C1 segment of cervical spinal cord (tissue), 14 donors: Measurements from ENCODE around the gene SLC39A11.
A peak's percentile ranks its signal among the peaks of the same experiment; 100 is the strongest.
"Not testable (repeated sequence)": the region's sequence is repeated elsewhere in the genome, so short reads cannot be mapped to it uniquely, and the experiment has no call there.

Experiments used
- DNase-seq, 14 donors: peaks; one replicate each; lab custom pipeline; 2025; lab: John Stamatoyannopoulos, UW

SLC39A11 gene

GRCh38 chr17:73072219-73072962 lies 20.1 kb downstream of the SLC39A11 start:
- no peak for DNase-seq

DNA sequence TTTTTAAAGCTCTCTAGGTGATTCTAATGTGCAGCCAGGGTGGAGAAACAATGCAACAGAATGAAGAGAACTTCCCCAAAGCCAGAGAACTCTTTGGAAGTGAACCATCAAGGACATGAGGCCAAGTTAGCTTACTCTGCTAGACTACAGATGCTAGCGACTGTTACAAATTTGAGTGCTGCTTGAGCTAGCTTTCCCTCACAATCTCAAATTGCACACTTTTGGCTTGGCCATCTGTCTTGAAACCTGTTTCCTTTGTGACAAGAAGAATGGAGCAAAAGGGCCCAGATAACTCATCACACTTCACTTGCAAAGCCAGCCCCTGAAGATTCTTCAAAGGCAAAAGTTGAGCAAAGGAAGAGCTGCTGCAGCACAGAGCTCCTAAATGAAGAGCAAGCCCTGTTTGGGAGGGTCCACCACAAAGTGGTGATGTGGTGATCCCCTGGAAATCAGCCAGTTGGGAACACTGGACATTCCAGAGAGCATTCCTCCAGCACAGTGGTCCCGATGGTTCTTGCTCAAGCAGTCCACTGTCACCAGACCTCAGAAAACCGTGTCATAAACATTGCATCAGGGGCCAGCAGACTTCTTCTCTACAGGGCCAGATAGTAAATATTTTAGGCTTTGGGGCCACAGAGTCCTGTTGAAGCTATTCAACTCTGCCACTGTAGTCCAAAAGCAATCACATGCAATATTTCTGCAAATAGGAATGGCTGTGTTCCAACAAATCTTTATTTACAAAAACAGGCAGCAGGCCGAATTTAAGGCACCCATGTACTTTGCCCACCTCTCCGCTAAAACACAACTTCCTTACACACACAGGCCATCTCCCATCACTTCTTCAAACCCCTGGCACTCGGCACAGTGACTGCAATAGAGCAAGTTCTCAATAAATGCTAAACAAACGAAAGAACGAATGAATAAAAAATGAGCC lies 21.2 kb downstream of the SLC39A11 start:
- peak in 1 of 14 donors; percentile 4 for DNase-seq

GRCh38 chr17:73069841-73070240 lies 22.6 kb downstream of the SLC39A11 start:
- DNase-seq, result no peak

- DNase-seq, result no peak
These were observed 23.2 kb downstream of the SLC39A11 start for GRCh38 chr17:73069164-73069770.

GRCh38 chr17:73068322-73069153 lies 23.9 kb downstream of the SLC39A11 start:
- DNase-seq, result peak in 1 of 14 donors; percentile 32

GRCh38 chr17:73067699-73068098 lies 24.8 kb downstream of the SLC39A11 start:
- DNase-seq, result not testable (repeated sequence)

DNA sequence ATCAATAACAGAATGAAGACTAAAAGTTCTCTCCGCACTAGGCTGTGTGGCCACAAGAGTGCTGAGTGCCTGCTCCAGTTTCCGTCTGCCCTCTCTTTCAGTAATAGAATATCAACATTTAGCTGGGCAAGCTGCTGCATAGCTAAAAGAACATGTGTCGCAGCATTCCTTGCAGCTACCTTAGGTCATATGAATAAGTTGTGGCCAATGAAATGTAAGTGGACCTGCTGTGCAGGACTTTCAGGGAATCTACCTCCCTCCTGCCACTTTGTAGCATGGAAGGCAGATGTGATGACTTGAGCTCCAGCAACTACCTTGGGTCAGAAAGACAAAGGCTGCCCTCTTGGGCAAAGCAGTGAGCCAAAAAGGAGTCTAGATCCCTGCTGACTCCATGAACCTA lies 25.4 kb downstream of the SLC39A11 start:
- no peak for DNase-seq

DNA sequence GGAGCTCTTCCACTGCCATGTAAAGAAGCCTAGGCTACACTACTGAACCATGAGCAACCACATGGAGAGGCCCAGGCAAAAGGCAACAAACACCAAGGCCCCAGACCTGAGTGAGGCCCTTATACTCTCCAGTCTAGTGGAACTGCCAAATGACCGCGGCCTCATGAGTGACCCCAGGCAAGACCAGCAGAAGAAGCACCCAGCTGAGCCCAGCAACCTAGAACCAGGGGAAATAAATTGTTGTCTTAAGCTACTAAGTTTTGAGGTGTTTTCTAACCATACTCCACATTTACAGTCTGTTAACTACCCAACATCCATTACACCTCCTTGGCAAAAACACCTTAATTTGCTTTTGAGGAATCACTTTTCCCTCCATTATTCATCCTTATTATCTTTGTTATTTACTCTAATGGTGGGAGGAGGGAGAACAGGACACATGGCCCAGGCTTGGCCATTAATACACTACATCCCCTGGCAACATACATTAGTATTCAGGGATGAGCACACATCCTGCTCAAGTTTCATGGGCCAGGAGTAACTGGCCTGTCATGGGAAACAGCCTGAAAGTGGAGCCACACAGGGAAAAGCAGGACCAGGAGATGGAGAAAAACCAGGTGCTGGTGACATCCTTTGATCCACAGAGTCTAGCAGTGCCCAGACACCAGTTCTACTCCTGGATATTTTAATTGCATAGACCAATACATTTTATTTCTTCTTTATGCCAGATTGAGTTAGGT lies 26.2 kb downstream of the SLC39A11 start:
- no peak for DNase-seq

GRCh38 chr17:73065376-73065775 lies 27.1 kb downstream of the SLC39A11 start:
- no peak for DNase-seq

DNA sequence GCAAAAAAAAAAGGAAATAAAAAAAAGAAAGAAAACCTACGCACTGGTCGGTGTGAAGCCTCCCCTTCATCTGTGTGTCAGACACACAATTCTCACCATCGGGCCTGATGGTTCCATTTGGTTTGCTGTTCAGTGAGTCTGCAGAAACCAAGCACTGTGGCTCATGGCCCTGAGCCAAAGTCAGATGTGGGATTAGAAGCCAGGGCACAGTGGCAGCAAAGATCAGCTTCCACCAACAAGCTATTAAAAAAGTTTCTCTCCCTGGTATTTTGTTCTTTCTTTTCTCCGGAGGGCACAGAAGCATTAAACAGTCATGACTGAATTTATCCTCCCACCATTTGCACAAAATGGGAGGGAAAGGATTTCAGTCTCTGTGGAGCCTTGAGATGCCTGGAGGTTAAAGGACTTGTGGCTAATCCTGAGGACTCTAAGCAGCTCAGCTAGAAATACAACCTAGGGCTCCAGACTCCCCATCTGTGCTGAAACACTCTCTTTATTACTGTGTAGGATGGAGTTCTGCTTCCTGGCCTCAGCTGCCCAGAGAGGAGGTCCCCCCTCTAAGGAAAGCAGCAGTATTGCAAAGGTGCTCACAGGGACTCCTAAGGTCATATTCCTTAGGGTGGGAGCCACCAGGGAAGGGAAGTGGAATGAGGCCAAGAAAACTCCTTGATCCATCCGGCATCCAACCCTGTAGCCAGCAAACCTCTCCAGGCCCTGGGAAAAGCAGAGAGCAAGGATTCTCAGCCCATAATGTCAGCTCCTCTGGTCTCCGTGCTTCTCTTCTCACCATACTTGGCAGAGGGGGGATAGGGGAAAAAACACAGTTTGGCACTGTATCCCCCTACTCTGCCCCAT lies 28.2 kb downstream of the SLC39A11 start:
- peak in 5 of 14 donors; percentile 11 to 33 (median 13) for DNase-seq

GRCh38 chr17:73062726-73063125 lies 29.8 kb downstream of the SLC39A11 start:
- no peak for DNase-seq

GRCh38 chr17:73061161-73061560 lies 31.3 kb downstream of the SLC39A11 start:
- DNase-seq, result no peak

- no peak for DNase-seq
These were observed 31.8 kb downstream of the SLC39A11 start for GRCh38 chr17:73060721-73061120.

DNA sequence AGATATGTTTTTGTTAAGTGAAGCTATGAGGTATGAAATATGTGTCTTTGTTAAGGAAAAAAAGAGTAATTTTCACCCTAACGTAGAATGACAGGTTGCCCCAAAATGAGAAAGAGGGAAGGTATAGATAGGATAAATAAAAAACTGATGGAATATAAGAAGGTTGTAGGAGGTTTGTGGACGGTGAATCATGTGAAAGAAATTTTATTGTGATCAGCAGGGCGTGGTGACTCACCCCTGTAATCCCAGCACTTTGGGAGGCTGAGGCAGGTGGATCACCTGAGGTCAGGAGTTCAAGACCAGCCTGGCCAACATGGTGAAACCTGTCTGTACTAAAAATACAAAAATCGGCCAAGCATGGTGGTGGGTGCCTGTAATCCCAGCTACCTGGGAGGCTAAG lies 32.8 kb downstream of the SLC39A11 start:
- not testable (repeated sequence) for DNase-seq

GRCh38 chr17:73058022-73058421 lies 34.5 kb downstream of the SLC39A11 start:
- DNase-seq, result no peak

DNA sequence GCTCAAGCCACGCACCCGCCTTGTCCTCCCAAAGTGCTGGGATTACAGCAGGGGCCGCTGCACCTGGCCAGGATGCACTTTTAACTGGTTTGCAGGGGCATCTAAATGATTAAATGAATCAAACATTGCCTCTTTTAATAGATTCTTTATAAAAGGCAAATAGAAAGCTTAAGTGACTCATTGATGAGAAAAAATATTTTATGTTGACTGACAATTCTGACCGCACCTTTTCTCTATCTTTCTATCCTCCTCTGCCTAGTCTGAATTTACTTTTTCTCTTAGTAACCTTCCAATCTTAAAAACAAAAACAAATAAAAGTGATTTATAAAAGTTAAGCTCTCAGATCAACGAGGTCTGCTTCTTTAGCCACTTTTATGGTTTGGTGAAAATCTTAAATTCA lies 35.3 kb downstream of the SLC39A11 start:
- DNase-seq, result no peak

- DNase-seq, result no peak
These were observed 39.6 kb downstream of the SLC39A11 start for GRCh38 chr17:73052923-73053322.

- no peak for DNase-seq
These were observed 41.7 kb downstream of the SLC39A11 start for GRCh38 chr17:73050797-73051196.

DNA sequence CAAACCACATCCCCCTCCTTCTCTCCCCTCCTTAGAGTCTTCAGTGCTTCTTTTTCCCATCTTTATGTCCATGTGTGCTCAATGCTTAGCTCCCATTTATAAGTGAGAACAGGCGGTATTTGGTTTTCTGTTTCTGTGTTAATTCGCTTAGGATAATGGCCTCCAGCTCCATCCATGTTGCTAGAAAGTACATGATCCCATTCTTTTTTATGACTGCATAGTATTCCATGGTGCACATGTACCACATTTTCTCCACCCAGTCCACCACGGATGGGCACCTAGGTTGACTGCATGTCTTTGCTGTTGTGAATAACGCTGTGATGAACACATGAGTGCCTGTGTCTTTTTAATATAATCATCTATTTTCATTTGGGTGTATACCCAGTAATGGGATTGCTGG lies 44.3 kb downstream of the SLC39A11 start:
- no peak for DNase-seq

- DNase-seq, result peak in 1 of 14 donors; percentile 70
These were observed 46.8 kb downstream of the SLC39A11 start for GRCh38 chr17:73045724-73046123.
